HL-60 (cell line): ENCODE measurements around the gene PLCE1.
"Not testable (repeated sequence)": the region's sequence is repeated elsewhere in the genome, so short reads cannot be mapped to it uniquely, and the experiment has no call there.

ENCODE experiments used
- DNase-seq, 2 experiments: peaks; one replicate each; pipeline ENCODE4 v3.0.0-alpha.2; 2010 to 2020; ENCODE audit warnings: low read depth in 1 of 2, low spot score in 1 of 2
- H3K27ac ChIP-seq: fragments of 250-450 bp; sonication (Bioruptor Pico); replicated peaks from 2 replicates; pipeline ENCODE4 v1.5.1; 2020; ENCODE audit warnings: mild to moderate bottlenecking, moderate library complexity
- H3K27me3 ChIP-seq: fragments of 250-450 bp; sonication (Bioruptor Pico); 2 replicates; pipeline ENCODE4 v1.5.1; 2021; ENCODE audit warnings: mild to moderate bottlenecking, moderate library complexity; ENCODE audit not compliant: insufficient read depth, poor library complexity, severe bottlenecking
- H3K4me3 ChIP-seq: replicated peaks from 2 replicates; pipeline ENCODE4 v1.5.1; 2011; ENCODE audit warnings: mild to moderate bottlenecking, control low read depth, low read length; ENCODE audit not compliant: insufficient read depth
- GABPA ChIP-seq: IDR thresholded peaks from 2 replicates; pipeline ENCODE4 v1.6.1; 2012; ENCODE audit warnings: low read depth
- POLR2AphosphoS5 ChIP-seq: IDR thresholded peaks from 2 replicates; pipeline ENCODE4 v1.6.1; 2012; ENCODE audit warnings: low read depth
- SPI1 ChIP-seq: IDR thresholded peaks from 2 replicates; pipeline ENCODE4 v1.6.1; 2012; ENCODE audit warnings: low read depth, mild to moderate bottlenecking, borderline replicate concordance
- TF ChIP-seq, protein P1 (sequence below): IDR thresholded peaks from one replicate; pipeline ENCODE4 v1.5.1; 2011; ENCODE audit warnings: low read length, control low read depth, inconsistent platforms; ENCODE audit not compliant: insufficient read depth
- TF ChIP-seq, protein P2 (sequence below): IDR thresholded peaks from 2 replicates; pipeline ENCODE4 v1.6.1; 2012; ENCODE audit warnings: low read depth; ENCODE audit not compliant: insufficient replicate concordance

Gene PLCE1

GRCh38 chr10:93968540-93968945, 25.2 kb upstream of the PLCE1 start:
- Histone ChIP-seq H3K27me3 (no peaks in the 10 kb centered on the region), H3K27ac (no peak overlapping the region), H3K4me3 (no peak overlapping the region)
- TF ChIP-seq SPI1 (no peak), POLR2AphosphoS5 (no peak)
- TF ChIP-seq, protein P1, sequence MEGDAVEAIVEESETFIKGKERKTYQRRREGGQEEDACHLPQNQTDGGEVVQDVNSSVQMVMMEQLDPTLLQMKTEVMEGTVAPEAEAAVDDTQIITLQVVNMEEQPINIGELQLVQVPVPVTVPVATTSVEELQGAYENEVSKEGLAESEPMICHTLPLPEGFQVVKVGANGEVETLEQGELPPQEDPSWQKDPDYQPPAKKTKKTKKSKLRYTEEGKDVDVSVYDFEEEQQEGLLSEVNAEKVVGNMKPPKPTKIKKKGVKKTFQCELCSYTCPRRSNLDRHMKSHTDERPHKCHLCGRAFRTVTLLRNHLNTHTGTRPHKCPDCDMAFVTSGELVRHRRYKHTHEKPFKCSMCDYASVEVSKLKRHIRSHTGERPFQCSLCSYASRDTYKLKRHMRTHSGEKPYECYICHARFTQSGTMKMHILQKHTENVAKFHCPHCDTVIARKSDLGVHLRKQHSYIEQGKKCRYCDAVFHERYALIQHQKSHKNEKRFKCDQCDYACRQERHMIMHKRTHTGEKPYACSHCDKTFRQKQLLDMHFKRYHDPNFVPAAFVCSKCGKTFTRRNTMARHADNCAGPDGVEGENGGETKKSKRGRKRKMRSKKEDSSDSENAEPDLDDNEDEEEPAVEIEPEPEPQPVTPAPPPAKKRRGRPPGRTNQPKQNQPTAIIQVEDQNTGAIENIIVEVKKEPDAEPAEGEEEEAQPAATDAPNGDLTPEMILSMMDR = no peak
- DNase-seq = no peak

DNA sequence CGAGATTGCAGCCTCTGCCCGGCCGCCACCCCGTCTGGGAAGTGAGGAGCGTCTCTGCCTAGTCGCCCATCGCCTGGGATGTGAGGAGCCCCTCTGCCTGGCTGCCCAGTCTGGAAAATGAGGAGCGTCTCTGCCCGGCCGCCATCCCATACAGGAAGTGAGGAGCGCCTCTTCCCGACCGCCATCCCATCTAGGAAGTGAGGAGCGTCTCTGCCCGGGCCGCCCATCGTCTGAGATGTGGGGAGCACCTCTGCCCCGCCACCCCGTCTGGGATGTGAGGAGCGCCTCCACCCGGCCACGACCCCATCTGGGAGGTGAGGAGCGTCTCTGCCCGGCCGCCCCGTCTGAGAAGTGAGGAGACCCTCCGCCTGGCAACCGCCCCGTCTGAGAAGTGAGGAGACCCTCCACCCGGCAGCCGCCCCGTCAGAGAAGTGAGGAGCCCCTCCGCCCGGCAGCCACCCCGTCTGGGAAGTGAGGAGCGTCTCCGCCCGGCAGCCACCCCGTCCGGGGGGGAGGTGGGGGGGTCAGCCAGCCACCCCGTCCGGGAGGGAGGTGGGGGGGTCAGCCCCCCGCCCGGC, 23.2 kb upstream of the PLCE1 start:
- H3K4me3 ChIP-seq, DNase-seq, H3K27me3 ChIP-seq, H3K27ac ChIP-seq: not testable (repeated sequence)

GRCh38 chr10:93973748-93974445, 19.8 kb upstream of the PLCE1 start:
- H3K4me3 ChIP-seq = no peak overlapping the region
- H3K27me3 ChIP-seq = no peaks in the 10 kb centered on the region
- no peak for DNase-seq
- H3K27ac ChIP-seq = no peak overlapping the region
- TF ChIP-seq SPI1 (no peak), POLR2AphosphoS5 (no peak), GABPA (no peak)
- TF ChIP-seq, protein P1 = no peak
- TF ChIP-seq, protein P2, sequence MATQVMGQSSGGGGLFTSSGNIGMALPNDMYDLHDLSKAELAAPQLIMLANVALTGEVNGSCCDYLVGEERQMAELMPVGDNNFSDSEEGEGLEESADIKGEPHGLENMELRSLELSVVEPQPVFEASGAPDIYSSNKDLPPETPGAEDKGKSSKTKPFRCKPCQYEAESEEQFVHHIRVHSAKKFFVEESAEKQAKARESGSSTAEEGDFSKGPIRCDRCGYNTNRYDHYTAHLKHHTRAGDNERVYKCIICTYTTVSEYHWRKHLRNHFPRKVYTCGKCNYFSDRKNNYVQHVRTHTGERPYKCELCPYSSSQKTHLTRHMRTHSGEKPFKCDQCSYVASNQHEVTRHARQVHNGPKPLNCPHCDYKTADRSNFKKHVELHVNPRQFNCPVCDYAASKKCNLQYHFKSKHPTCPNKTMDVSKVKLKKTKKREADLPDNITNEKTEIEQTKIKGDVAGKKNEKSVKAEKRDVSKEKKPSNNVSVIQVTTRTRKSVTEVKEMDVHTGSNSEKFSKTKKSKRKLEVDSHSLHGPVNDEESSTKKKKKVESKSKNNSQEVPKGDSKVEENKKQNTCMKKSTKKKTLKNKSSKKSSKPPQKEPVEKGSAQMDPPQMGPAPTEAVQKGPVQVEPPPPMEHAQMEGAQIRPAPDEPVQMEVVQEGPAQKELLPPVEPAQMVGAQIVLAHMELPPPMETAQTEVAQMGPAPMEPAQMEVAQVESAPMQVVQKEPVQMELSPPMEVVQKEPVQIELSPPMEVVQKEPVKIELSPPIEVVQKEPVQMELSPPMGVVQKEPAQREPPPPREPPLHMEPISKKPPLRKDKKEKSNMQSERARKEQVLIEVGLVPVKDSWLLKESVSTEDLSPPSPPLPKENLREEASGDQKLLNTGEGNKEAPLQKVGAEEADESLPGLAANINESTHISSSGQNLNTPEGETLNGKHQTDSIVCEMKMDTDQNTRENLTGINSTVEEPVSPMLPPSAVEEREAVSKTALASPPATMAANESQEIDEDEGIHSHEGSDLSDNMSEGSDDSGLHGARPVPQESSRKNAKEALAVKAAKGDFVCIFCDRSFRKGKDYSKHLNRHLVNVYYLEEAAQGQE = no peak

DNA sequence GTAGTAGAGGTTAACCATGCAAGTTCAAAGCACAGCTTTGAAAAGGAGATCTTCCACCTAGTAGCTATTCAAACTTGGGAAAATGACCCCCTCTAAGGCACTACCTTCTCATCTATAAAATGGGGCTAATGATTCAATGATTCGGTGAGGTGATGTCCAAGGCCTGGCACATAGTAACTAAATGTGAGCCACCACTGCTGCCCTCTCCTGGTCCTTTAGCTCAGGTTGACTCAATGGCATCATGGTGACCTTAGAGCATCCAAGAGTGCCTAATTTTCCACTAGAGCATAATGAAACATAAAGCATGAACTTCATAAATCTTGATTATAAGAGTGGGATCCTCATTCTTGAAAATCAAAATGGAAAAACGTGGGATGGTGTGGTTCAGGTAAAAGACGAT, 16.3 kb upstream of the PLCE1 start:
- H3K4me3 ChIP-seq = no peak overlapping the region
- TF ChIP-seq SPI1 = no peak
- TF ChIP-seq POLR2AphosphoS5 = no peak
- TF ChIP-seq, protein P2 = no peak
- TF ChIP-seq, protein P1 = no peak
- no peaks in the 10 kb centered on the region for H3K27me3 ChIP-seq
- H3K27ac ChIP-seq = no peak overlapping the region
- DNase-seq = no peak
